SW480 (cell line): ENCODE measurements around the gene KAZN.
A peak's percentile ranks its signal among the peaks of the same experiment; 100 is the strongest.

Experiments used
- DNase-seq: peaks from one replicate; pipeline ENCODE4 v3.0.0-alpha.2; 2016; ENCODE audit warnings: low spot score

Gene KAZN

DNA sequence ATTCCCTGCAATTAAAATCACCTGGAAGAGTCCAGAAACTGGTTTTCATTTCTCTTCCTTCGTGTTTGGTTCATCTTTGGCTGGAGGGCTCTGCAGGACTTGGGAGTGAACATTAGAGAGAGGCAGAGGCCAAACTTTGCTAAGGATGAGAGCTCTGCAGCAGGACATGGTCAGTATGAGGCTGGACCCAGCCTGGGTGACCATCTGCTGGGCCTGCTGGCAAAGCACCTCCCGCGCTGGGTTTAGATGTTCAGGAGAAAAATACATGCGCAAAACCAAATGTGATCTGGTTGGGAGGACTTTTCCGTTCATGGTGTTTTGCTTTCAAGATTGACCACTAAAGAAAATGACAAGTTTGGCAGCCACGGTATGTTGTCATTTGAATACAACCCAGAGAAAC lies 15.9 kb downstream of the KAZN start:
- DNase-seq, result no peak

DNA sequence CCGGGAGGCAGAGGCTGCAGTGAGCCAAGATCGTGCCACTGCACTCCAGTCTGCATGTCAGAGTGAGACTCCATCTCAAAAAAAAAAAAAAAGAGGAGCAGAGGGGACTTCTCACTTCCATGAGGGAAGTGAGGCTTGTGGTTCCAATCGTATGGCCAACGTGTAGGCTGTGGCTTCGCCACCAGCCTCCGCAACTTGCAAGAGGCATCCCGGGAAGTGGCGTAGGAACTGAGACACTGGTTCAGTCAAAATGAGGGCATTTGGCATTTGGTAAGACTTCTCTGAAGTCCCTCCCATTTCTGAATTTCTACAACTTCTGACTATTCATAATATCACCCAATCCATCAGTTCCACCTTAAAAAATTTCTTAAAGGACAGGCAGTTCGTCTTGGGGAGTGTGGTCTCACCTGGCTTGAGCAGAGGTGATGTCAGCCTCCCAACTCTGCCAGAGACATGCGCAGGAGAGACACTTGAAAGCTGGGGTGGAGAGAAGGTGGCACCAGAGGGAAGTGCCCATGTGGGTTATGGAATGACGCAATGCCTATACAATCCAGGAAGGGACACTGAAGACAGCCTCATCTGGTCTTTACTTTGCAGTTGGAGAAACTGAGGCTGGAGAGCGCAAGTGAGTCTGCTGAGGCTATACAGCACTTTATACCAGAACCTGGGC lies 17.2 kb downstream of the KAZN start:
- no peak for DNase-seq

GRCh38 chr1:14616632-14617396 lies 18.3 kb downstream of the KAZN start:
- peak; percentile 77 for DNase-seq

- DNase-seq, result no peak
These were observed 19.3 kb downstream of the KAZN start for GRCh38 chr1:14617791-14618190.

GRCh38 chr1:14620941-14621340 lies 22.5 kb downstream of the KAZN start:
- DNase-seq, result no peak

GRCh38 chr1:14623090-14623489 lies 24.6 kb downstream of the KAZN start:
- DNase-seq, result no peak

GRCh38 chr1:14624941-14625340 lies 26.5 kb downstream of the KAZN start:
- no peak for DNase-seq

DNA sequence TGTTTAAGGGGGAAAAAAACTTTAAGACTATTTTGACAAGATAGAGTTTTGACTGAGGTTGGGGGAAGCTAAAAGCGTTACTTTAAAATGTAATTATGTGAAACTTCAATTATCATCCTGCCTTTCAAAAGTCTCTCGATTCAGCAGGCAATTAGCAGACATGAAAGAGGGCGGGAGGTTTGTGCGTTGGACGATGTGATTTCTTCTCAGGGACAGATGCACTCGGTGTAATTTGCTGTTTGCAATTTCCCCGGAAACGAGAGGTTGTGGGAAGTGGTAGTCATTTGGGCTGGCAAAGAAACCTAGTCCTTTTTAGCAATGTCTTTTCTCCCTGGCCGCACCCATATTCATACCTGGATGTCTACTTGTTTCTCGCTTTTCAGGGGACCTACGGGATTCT lies 27.1 kb downstream of the KAZN start:
- no peak for DNase-seq

DNA sequence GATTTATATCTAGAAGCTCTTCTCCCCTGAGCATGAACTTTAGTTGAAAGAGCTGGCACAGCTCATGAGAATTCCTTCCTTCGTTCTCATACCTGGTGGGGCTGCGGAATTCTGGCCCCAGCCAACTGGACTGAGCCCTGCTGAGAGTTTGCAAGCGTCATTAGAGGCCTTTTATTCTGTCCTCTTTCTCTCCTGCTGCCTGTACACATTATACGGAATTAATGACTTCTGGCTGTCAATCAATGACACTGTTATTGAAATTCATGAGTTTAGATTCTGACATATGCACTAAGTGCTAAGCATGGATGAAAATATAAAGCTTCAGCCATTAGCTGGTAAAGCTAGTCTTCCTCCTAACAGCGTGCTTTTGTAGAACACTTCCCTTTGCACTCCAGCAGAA lies 27.5 kb downstream of the KAZN start:
- DNase-seq, result no peak

- DNase-seq, result no peak
These were observed 28.6 kb downstream of the KAZN start for GRCh38 chr1:14626869-14627607.

DNA sequence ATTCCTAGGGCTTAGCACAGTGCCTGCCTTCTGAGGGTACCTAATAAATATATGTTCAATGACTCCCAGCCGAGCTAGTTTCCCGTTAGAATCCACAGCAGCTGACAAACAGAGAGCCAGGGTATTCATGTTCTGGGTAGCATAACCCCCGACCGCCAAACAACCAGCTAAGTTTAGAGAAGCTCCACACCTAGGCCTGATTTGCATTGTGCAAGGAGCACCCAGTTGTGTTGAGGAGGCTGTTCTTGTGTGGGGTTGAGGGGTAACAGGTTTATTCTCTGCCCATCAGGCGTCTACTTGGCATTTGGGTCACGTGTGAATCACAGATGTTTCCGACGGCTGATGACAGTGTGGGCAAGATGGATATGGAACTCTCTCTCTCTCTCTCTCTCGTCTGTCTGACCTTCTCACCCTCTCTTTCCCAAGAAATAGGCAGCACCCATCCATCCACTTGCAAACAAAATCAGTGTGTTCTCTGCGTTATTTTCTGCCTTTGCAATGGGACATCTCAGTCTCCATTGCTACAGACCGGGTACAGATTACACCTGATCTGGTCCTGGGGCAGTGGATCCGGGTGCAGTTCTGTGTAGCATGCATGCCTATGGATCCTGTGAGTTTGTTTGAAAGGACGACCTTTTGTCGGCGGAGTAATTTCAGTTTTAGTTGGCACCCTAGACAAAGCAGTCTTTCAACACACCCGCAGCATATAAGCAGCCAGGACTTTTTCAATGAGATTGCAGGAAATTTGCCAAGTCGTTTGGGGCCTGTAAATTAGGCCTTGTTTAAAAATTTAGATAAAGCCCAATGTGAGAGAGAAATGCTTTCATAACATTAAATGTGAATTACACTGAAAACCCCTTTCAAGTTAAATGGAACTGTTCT lies 29.4 kb downstream of the KAZN start:
- DNase-seq, result no peak

DNA sequence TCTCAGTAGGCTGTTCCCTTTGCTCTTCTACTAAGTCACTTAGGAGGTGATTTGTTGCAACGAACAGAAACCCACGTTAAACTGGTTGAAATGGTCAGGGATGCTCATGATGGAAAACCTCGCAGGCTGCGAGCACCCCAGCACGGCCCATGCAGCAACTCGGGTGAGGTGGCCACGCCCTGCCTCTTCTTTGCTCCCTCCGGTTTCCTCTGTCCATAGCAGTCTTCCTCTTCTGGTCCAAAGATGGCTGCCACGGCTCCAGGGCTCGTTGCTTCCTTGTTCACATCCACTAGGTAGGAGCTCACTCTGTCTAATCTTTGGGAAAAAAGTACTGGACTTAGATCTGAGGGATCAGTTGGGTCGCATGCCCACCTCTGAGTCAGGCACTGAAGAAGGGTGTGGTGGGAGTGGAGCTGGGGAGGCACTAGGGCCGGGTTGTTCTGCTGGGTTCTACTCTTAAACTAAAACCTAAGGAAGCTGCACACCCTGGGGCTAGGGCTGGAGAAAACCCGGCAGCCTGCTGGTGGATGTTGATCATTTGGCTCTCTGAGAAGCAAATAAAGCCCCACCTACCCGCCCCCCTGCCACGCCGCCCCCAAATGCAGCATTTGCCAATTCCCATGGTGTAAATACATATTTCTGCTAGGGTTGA lies 31.0 kb downstream of the KAZN start:
- DNase-seq, result no peak

DNA sequence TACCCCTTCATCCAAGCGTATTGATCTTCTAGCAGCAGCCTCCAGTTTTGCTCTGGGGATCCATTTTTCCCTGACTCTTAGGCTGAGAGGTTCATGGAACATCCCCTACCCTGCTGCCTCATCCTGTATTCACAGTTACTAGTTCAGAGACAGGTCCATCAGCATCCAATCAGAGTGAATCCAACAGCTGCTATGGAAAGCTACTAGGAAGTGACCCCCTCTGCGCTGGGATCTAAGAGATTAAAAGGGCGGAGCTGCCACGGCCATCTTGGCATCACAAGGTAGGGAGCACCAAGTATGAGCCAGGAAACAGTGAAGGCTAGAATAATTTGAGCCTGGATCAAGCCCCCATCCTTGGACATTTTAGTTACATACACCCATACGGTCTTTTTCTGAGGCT lies 32.5 kb downstream of the KAZN start:
- no peak for DNase-seq

- DNase-seq, result no peak
These were observed 32.9 kb downstream of the KAZN start for GRCh38 chr1:14631421-14631820.

- DNase-seq, result no peak
These were observed 36.0 kb downstream of the KAZN start for GRCh38 chr1:14634486-14634885.

DNA sequence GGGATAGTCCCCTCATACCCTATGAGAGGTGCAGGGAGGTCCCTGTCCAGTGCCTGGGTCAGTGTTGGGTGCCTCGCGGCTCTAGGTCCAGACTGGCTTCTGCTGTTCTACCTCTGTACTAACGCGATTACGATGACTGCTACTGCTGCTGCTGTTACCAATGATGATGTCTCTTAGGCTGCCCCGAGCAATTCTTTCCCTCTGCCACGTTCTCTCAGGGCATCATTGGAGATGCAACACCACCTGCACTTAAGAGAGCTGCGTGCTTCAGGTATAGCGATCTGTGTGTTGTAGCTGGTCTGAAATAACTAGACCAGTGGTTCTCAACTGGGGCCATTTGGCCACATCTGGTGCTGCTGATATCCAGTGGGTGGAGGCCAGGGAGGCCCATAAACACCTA lies 36.9 kb downstream of the KAZN start:
- no peak for DNase-seq

GRCh38 chr1:14636897-14637632 lies 38.6 kb downstream of the KAZN start:
- peak; percentile 16 for DNase-seq

GRCh38 chr1:14639291-14640050 lies 41.0 kb downstream of the KAZN start:
- no peak for DNase-seq

DNA sequence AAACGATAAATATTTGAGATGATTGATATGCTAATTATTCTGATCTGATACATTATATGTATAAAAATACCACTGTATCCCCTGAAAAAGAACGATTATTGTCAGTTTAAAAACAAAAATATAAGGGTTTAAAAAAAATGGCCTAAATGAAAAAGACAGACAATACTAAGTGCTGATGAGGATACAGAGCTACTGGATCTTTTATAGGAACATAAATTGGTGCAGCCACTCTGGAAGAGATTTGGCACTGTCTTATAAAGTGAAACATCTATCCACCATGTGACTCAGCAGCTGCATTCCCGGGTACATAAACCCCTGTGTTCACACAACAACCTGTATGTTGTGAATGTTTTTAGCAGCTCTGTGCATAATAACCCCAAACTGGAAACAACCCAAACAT lies 44.2 kb downstream of the KAZN start:
- no peak for DNase-seq

- no peak for DNase-seq
These were observed 48.5 kb downstream of the KAZN start for GRCh38 chr1:14646973-14647372.
